ENCODE measurements around the gene KLHL29.
"Not testable (repeated sequence)": the region's sequence is repeated elsewhere in the genome, so short reads cannot be mapped to it uniquely, and the experiment has no call there.

Gene KLHL29

DNA sequence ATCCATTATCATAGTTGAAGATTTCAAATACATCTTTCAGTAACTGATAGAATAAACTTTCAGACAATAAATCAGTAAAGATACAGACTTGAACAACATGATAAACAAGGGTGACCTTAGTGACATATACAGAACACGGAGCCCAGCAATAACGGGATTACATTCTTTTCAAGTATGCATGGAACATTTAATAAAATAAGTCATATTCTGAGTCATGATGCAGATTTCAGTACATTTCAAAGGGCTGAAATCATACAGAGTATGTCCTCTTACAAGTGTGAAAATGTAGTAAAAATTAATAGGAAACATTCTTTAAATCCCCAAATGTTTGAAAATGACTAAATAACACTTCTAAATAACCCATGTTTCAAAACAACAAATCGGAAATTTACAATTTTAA, 17.2 kb upstream of the KLHL29 start:
- DNase-seq (ENCODE audit: low read depth in 2 of 2): no peak

DNA sequence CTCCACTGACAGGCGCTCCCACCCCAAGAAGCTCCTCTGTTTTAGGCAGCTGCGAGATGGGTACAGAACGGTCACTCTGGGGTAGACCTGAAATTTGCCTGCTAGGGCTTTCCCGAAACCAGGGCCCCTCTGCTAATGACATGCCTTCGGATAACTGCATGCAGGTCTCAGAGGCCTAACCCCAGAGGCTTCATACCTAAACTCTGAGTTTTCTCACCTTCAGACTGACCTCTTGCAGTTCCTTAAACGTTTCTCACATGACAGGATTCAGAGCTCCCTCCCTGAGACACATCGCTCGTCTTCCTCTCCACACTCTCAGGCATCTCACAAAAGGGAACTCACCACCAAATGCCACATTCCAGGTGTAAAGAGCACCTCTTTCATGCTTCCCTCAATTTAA, 11.3 kb upstream of the KLHL29 start:
- DNase-seq (ENCODE audit: low read depth in 2 of 2): no peak

DNA sequence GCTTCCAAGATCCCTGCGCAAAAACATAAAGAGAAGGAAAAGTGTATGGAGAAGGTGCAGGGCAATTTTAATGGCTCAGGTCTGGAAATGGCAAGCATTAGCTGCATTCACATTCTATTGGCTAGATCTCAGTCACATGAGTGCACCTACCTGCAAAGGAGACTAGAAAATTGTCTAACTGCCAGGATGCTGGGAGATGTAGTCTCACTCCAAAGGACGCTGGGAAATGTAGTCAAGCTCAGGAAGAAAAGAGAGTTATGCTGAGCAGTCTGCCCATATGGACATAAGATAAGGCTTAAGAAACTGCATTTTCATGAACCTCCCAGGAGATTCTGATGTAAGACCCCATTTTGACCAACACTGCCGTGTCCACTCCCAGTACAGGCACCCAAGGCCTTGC, 9.5 kb upstream of the KLHL29 start:
- no peak for DNase-seq (ENCODE audit: low read depth in 2 of 2)

DNA sequence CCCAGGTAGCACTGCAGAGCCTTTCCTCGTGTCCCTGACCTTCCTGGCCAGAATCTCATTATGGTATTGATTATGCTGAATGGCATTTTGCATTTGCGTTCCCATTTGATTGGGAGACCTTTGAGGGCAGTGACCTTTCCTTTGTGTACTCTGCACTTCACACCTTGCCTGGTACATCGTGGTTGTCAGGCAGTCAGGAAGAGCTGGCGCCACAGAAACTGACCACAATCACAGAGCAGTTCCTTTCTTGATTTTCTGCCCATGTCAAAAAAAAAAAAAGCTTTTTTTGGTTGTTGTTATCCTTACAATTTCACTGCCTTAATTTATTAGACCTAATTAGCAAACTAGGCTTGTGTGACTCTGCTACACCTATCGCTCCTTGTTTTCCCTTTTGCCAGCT, 8.9 kb upstream of the KLHL29 start:
- DNase-seq (ENCODE audit: low read depth in 2 of 2): no peak

DNA sequence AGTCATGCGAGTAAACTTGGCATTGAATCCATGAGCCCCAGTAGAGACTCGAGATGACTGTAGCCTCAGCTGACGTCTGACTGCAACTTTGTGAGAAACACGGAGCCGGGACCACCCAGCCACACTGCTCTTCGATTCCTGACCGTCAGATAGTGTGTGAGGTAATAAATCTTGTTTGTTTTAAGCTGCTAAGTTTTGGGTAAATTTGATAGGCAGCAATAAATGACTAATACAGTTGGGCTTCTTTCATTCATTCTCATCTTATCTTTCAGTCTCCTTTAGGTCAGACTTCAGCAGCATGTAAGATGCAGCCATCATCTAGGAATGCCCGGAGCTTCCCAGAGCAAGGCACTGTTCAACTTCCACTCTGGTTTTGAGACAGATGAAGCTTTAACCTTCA, 8.0 kb upstream of the KLHL29 start:
- DNase-seq (ENCODE audit: low read depth in 2 of 2): no peak

DNA sequence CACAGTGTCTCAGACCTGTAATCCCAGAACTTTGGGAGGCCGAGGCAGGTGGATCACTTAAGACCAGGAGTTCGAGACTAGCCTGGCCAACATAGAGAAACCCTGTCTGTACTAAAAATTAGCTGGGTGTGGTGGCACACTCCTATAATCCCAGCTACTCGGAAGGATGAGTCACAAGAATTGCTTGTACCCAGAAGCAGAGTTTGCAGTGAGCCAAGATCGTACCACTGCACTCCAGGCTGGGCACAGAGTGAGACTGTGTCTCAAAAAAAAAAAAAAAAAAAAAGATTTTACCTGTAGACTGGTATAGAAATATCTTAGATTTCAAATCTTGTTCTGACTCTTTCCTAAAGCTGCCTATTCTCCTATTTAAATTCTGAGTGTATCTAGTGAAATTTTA, 7.2 kb upstream of the KLHL29 start:
- no peak for DNase-seq (ENCODE audit: low read depth in 2 of 2)

DNA sequence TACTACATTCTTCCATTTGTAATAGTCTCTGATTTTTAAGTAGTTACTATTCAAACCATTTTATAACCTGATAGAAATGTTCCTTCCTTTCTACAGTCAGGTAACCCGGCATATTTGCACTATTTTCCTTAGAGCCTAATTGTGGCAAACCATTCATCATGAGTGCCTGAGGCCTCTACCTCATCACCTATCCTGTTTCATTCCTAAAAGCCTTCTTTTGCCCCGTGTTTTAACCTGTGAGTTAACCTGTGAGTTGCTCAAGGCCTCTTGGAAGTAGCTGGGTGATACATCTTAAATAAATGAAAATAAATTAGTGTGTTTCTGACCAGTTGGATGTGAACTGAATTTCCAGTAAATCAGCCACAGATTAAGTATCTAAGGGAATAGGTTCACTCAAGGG, 6.5 kb upstream of the KLHL29 start:
- DNase-seq (ENCODE audit: low read depth in 2 of 2): no peak

DNA sequence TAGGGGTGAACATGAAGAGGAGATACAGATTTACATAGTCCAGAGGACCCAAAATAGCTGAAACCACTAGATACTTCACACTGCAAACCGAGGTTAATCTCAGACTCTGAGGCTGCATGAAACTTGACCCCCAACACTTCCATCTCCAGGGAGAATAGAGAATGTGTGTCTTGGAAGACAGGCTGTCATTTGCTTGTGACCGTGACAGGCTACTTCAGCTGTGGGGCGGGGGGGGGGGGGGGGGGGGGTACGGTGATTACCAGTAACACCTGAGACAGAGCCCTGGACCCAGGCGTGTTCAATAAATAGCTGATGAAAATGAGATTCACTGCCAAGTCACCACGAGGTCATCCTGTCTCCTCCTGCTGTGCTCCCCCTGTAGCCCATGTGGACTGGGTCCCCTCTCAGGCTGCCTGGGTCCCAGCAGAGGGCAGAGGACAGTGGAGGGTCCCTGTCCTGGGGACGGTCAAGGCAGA, 5.7 kb upstream of the KLHL29 start:
- no peak for DNase-seq (ENCODE audit: low read depth in 2 of 2)

DNA sequence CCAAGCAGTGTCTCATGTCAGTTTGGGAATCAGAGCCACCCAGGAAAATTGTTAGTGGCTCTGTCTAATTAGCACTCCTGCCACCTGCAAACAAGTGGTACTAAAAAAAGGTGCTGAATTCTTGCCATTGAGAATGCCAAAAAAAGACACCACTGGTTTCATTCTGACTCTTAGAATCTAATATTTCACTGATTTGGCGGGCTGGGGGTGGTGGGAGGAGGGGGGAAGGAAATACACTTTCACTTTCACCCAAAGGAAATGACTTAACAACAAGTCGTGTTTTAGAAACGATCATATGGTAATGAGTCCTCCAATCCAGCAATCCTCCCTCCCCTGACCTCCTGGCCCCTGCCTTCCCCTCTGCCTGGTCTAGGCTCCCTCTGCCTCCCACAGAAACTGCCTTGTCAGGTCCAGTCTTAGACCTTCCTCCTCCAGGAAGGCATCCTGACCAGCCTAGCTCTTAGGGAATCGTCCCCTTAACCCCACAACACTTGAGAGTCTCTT, 4.4 kb upstream of the KLHL29 start:
- no peak for DNase-seq (ENCODE audit: low read depth in 2 of 2)

DNA sequence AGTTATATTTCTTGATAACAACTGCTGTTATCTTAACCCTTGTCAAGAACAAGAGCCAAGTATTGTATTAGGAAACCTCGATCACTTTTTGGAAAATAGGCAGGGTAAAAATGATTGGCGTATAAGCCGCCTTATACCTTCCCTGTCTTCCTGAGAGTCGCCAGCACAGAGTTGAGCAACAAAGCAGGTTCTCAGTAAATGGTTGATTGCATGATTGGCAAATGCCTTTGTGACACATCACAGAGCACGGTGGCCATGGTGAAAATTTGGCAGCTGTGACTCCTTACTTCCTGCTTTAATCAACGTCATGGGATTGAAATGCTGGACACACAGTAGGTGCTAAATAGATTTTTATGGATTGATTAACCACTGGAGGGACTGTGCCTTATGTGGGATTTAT, 3.9 kb upstream of the KLHL29 start:
- no peak for DNase-seq (ENCODE audit: low read depth in 2 of 2)

DNA sequence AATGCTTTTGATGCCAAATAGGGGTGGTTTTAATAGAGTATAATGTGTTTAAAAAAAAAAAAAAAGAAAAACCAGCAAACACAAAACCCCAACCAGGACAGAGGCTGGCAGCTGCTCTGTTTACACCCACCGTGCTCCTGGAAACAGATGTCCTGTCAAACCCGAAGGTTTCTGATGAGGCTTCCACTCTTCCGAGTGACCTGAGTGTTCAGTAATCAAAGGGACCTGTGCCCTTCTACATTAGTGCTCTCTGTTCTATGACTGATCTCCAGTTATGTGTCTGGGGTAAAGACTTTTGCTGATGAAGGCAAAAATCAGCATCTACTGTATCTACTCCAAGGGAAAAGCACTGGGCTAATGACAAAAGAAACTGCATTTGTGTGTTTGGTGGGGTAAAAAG, 3.5 kb upstream of the KLHL29 start:
- no peak for DNase-seq (ENCODE audit: low read depth in 2 of 2)

DNA sequence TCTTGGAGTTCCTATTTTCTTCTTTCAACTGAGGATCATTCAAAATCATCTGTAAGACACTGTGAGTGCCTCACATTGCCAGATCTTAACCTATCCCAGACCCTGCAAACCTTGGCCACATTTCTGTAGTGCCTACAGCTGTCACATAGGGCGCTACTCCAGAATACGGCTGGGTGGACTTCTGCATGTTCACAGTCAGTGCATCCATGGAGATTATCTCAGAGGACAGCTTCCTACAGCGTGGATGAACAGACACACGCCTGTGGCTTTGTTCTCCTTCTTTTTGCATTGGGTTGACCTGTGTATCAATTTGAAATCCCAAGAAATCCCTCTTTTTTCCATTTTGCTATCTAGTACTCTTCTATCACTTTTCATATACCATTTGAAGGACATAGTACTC, 1.9 kb upstream of the KLHL29 start:
- DNase-seq (ENCODE audit: low read depth in 2 of 2): no peak

DNA sequence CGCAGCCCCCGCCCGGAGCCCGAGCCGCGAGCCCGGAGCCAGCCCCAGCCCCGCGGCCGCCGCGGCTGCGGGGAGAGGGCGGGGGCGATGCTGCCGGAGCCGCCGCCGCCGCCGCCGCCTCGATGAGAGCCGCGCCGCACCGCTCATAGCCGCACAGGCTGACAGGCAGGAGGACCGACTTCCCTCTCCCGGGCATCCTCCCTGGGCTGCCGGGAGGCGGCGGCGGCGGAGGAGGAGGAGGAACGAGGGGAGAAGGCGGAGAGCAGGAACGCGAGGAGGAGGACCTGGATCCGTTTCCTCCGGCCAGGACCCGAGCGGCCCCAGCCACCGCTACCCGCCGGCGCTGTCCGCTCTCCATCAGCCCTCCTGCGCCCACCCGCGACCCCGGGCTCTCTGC, 370 bp downstream of the KLHL29 start:
- DNase-seq (ENCODE audit: low read depth in 2 of 2): no peak

DNA sequence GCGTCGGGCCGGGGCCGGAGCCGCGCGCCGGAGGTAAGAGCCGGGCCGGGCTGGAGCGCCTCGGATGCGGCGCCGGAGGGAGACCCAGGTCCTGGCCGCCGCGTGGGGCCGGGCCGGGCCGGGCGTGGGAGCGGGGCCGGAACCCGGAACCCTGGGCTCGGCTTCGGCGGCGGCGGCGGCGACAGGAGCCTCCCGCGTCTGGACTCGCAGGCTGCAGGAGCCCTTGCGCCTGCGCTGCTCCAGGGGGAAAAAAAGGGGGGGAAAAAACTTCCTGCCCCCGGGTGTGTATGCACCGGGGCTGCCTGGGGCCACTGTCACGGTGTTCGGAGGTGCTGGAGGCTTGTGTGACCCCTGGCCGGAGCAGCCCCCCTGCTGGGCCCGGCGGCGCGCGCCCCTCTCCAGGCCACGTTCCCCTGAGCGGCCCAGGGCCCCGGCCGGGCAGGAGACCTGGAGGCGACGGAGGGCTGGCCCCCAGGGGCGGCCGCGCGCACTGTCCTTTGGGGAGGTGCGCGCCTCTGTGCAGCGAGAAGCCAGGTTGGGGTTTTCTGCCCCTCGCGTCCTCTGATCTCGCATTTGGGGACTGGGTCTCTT, 864 bp downstream of the KLHL29 start:
- no peak for DNase-seq (ENCODE audit: low read depth in 2 of 2)

DNA sequence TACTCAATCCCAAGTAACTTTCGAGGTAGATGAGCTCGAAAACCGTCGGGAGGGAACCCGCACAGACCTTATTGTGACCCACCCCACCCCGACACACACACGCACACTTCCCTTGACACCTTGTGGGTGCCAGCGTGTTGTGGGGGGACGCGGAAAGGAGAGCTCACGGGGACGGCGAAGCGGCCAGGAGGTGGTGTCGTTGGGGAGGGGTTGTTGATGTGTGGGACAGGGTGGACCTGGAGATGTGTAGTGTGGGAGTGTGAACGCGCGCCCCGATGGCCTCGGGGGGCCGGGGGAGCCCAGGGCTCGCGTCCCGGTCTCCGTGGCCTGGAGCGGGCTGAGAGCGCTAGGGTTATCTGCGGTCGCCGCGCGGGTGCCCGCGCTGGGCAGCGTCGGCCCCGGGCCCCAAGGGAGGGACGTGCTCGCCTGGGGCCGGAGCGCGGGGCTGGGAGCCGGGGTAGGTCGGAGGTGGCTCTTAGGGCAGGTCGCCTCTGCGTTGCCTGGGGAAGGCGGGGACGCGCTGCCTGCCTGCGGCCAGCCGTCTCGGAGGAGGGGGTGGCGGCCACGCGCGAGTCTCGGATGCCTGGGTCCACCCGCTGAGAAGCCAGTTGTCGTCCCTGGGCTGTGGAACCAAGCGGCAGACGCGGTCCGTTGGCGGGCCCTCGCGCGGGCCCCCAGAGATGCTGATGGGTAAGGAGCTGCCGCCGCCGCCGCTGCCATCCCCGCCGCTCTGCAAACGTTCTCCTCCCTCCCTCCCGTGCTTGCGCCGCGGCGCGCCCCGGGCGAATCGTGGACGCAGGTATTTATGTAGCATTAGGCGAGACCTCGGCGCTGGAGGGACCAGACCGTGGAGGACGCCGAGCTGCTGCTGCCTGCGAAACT, 1.6 kb downstream of the KLHL29 start:
- no peak for DNase-seq (ENCODE audit: low read depth in 2 of 2)

DNA sequence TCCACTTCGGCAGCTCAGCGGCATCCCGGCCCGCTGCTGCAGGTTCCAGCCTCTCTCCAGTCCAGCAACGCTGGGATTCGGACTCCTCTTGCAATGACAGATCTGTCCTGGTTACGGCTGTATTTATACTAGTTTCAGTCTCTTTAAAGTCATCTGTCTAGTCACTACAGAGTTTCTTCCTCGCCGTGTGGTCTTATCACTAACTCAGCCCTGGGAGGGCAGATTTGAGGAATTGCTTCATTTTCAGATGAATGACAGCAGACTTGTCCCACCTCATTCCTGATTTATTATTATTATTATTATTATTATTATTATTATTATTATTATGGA, 2.2 kb downstream of the KLHL29 start:
- DNase-seq (ENCODE audit: low read depth in 2 of 2): no peak

DNA sequence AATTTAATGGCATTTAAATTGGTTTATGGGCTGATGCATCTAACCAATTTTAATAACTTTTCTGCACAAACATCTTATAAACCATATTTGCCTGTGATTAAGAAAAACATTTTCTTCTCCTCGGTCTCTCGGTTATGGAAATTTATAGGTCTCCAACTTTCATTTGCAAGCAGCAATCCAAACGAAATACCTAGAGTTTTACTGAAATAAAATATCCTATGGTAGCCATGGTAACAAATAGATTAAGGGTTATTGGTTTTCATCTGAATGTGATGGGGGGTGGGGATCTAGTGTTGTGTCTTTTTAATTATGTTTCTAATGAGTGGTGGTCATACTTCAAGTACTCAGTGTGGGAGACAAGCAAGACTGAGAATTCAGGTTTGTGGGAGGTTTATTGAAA, 2.9 kb downstream of the KLHL29 start:
- DNase-seq (ENCODE audit: low read depth in 2 of 2): no peak

DNA sequence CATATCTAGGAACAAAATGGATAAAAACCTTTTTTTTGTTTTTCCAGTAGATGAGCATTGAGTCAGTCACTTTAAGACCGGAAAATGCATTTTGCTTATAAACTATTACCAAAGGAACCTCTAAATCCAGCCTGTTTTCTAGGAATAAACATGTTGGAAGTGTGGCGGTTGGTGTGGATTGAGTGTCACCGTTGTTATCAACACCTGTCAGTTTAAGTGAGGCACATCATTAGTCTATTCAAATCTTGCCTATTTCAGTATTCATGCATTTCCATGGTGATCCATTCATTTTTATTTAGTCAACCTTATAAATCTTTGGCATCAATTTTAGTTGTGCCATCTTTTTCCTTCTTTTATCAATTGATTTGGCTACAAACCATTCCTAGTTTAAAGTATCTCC, 3.3 kb downstream of the KLHL29 start:
- DNase-seq (ENCODE audit: low read depth in 2 of 2): no peak

DNA sequence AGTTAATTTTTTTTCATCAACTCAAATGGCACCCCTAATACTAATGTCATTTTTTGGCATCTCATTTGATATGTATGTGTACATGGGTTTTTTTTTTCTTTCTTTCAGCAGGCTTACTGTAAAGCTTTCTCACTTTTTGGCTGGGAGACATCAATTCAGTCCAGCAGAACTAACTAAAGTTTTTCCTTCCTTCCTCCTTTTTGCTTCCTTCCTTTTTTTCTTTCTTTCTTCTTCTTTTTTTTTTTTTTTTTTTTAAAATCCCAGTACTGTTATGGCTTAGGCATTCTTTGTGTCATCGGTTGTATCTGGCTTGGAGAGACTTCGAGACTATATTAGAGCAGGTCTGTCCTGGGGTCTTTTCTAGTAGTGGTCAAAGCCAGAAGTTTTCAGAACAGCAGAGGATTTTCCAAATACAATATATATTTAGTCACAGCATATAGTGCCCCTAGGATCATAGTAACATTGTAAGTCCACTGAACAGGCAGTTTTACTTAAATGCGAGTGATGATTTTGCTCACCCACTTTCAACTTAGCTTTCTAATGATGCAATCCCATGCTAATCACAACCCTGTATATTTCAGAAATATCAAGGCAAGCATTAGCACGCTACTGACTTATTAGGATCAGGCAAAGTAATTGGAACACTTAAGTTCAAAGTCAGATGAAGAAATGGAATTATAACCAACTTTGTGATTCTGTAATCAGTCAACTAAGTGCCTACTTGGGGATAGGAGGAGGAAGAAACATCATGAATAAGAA, 4.0 kb downstream of the KLHL29 start:
- no peak for DNase-seq (ENCODE audit: low read depth in 2 of 2)

DNA sequence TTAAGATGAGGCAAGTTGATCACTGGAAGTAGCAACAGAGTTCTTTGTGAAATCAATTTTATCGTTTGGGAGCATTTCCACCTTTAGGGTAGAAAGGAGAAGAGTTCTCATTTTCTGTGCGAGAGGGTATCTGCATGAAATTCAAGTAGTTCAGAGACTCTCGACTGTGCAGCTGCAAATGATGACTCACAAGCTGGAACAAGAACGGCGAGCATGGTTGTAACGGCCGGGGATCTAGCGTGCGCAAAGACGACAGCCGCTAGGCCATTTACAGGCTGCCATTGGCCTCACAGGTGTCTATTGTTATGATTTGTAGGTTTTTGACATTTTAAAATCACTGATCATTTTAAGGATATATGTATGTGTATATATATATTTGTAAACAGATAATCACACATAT, 5.2 kb downstream of the KLHL29 start:
- DNase-seq (ENCODE audit: low read depth in 2 of 2): no peak

DNA sequence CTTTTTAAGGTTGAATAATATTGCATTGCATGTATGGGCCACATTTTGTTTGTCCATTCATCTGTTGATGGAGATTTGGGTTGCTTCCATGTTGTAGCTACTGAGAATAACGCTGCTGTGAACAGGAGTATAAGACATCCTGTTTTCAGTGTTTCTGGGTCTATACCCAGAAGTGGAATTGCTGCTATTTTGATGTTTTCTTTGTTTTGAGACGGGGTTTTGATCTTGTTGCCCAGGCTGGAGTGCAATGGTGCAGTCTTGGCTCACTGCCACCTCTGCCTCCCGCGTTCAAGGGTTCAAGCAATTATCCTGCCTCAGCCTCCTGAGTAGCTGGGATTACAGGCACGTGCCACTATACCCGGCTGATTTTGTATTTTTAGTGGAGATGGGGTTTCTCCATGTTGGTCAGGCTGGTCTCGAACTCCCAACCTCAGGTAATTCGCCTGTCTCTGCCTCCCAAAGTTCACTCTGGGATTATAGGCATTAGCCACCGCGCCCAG, 6.3 kb downstream of the KLHL29 start:
- DNase-seq (ENCODE audit: low read depth in 2 of 2): not testable (repeated sequence)

DNA sequence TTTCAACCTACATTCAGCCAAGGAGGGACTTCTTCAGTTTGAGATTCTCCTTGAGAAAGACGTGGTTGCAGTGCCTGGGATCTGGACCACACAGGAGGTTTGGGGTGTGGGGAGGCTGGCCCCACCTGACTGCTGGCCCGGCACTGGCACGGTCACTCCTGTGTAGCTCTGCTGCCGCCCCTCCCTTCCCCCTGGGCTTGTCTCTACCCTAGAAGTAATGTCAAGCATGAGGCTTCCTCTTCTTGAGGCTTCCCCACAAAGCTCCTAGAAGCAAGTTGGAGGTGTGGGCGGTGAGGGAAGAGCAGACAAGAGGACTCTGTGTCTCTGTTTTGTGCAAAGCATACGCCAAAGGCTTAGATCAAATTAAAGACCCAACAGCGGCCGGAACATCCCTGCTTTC, 8.7 kb downstream of the KLHL29 start:
- DNase-seq (ENCODE audit: low read depth in 2 of 2): no peak

DNA sequence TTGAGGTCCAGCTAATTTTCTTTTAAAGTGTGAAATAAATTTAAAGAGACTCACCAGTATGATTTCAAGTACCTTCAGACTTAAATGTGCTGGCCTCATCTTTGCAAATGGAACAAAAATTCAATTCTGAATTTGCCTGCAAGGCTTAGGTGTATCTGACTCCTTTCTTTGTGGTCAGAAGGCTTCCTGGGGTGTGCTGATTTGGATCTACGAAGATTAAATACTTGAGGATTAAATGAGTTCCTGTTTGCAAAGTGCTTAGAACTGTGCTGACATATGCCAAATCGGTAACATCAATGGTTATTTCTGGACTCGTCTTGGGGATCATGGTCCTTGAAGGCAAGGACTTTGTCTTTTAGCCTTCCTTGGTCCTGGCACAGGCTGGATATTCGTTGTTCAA, 9.7 kb downstream of the KLHL29 start:
- DNase-seq (ENCODE audit: low read depth in 2 of 2): no peak
